ENCODE results near the gene MYOZ3.

MYOZ3 gene

GRCh38 chr5:150631326-150631701, 29.7 kb upstream of the MYOZ3 start:
- no peak overlapping the region for H3K27ac ChIP-seq
- H3K36me3 ChIP-seq (ENCODE audit: insufficient read depth, low read length), result no peaks in the 10 kb centered on the region
- TF ChIP-seq POLR2AphosphoS5 (IDR thresholded peaks at IDR 0.05; ENCODE audit: borderline replicate concordance, low read depth, low read length) (no peak), FOXP2 (optimal IDR thresholded peaks at IDR 0.05; ENCODE audit: control extremely low read depth, extremely low read length, insufficient read depth) (no peak), EZH2 (IDR thresholded peaks at IDR 0.05) (no peak)
- H3K9me3 ChIP-seq (ENCODE audit: low read depth, low read length), result no peaks in the 10 kb centered on the region
- no peak overlapping the region for H3K9ac ChIP-seq (ENCODE audit: insufficient read length)
- no peak for DNase-seq (ENCODE audit: low read depth, low spot score)
- no peak overlapping the region for H3K4me3 ChIP-seq

GRCh38 chr5:150632305-150633160, 28.5 kb upstream of the MYOZ3 start:
- TF ChIP-seq FOXP2 (optimal IDR thresholded peaks at IDR 0.05; ENCODE audit: control extremely low read depth, extremely low read length, insufficient read depth) (no peak), EZH2 (IDR thresholded peaks at IDR 0.05) (no peak), POLR2AphosphoS5 (IDR thresholded peaks at IDR 0.05; ENCODE audit: borderline replicate concordance, low read depth, low read length) (no peak)
- H3K36me3 ChIP-seq (ENCODE audit: insufficient read depth, low read length), result no peaks in the 10 kb centered on the region
- H3K27ac ChIP-seq, result no peak overlapping the region
- H3K9me3 ChIP-seq (ENCODE audit: low read depth, low read length), result no peaks in the 10 kb centered on the region
- H3K9ac ChIP-seq (ENCODE audit: insufficient read length), result no peak overlapping the region
- H3K4me3 ChIP-seq, result no peak overlapping the region
- no peak for DNase-seq (ENCODE audit: low read depth, low spot score)

GRCh38 chr5:150633429-150633828, 27.6 kb upstream of the MYOZ3 start:
- TF ChIP-seq EZH2 (IDR thresholded peaks at IDR 0.05) (no peak), FOXP2 (optimal IDR thresholded peaks at IDR 0.05; ENCODE audit: control extremely low read depth, extremely low read length, insufficient read depth) (no peak), POLR2AphosphoS5 (IDR thresholded peaks at IDR 0.05; ENCODE audit: borderline replicate concordance, low read depth, low read length) (no peak)
- no peak overlapping the region for H3K9ac ChIP-seq (ENCODE audit: insufficient read length)
- H3K9me3 ChIP-seq (ENCODE audit: low read depth, low read length), result no peaks in the 10 kb centered on the region
- no peak for DNase-seq (ENCODE audit: low read depth, low spot score)
- H3K27ac ChIP-seq, result no peak overlapping the region
- no peaks in the 10 kb centered on the region for H3K36me3 ChIP-seq (ENCODE audit: insufficient read depth, low read length)
- no peak overlapping the region for H3K4me3 ChIP-seq

- Histone ChIP-seq H3K27ac (peak overlapping the region; percentile 43; the same call in 1 of the 2 replicates), H3K9me3 (ENCODE audit: low read depth, low read length) (no peaks in the 10 kb centered on the region), H3K36me3 (ENCODE audit: insufficient read depth, low read length) (no peaks in the 10 kb centered on the region), H3K9ac (ENCODE audit: insufficient read length) (no peak overlapping the region), H3K4me3 (no peak overlapping the region)
- no peak for TF ChIP-seq POLR2AphosphoS5 (IDR thresholded peaks at IDR 0.05; ENCODE audit: borderline replicate concordance, low read depth, low read length)
- no peak for TF ChIP-seq FOXP2 (optimal IDR thresholded peaks at IDR 0.05; ENCODE audit: control extremely low read depth, extremely low read length, insufficient read depth)
- no peak for TF ChIP-seq EZH2 (IDR thresholded peaks at IDR 0.05)
- DNase-seq (ENCODE audit: low read depth, low spot score), result no peak
These were observed 24.4 kb upstream of the MYOZ3 start for GRCh38 chr5:150636391-150637244.

- Histone ChIP-seq H3K9me3 (ENCODE audit: low read depth, low read length) (no peaks in the 10 kb centered on the region), H3K9ac (ENCODE audit: insufficient read length) (no peak overlapping the region), H3K4me3 (peak overlapping the region; percentile 35; the same call in 1 of the 2 replicates), H3K27ac (peak overlapping the region; percentile 44; the same call in 1 of the 2 replicates), H3K36me3 (ENCODE audit: insufficient read depth, low read length) (no peaks in the 10 kb centered on the region)
- TF ChIP-seq FOXP2 (optimal IDR thresholded peaks at IDR 0.05; ENCODE audit: control extremely low read depth, extremely low read length, insufficient read depth) (peak; percentile 61), EZH2 (IDR thresholded peaks at IDR 0.05) (no peak)
- no peak for DNase-seq (ENCODE audit: low read depth, low spot score)
These were observed 23.6 kb upstream of the MYOZ3 start for GRCh38 chr5:150637245-150638052.

- Histone ChIP-seq H3K36me3 (ENCODE audit: insufficient read depth, low read length) (no peaks in the 10 kb centered on the region), H3K9me3 (ENCODE audit: low read depth, low read length) (no peaks in the 10 kb centered on the region), H3K27ac (no peak overlapping the region), H3K9ac (ENCODE audit: insufficient read length) (no peak overlapping the region), H3K4me3 (no peak overlapping the region)
- TF ChIP-seq FOXP2 (optimal IDR thresholded peaks at IDR 0.05; ENCODE audit: control extremely low read depth, extremely low read length, insufficient read depth) (no peak), EZH2 (IDR thresholded peaks at IDR 0.05) (no peak), POLR2AphosphoS5 (IDR thresholded peaks at IDR 0.05; ENCODE audit: borderline replicate concordance, low read depth, low read length) (no peak)
- no peak for DNase-seq (ENCODE audit: low read depth, low spot score)
These were observed 23.0 kb upstream of the MYOZ3 start for GRCh38 chr5:150638053-150638444.

- no peaks in the 10 kb centered on the region for H3K36me3 ChIP-seq (ENCODE audit: insufficient read depth, low read length)
- no peak for DNase-seq (ENCODE audit: low read depth, low spot score)
- H3K9ac ChIP-seq (ENCODE audit: insufficient read length), result no peak overlapping the region
- H3K4me3 ChIP-seq, result no peak overlapping the region
- no peak for TF ChIP-seq FOXP2 (optimal IDR thresholded peaks at IDR 0.05; ENCODE audit: control extremely low read depth, extremely low read length, insufficient read depth)
- TF ChIP-seq EZH2 (IDR thresholded peaks at IDR 0.05), result no peak
- TF ChIP-seq POLR2AphosphoS5 (IDR thresholded peaks at IDR 0.05; ENCODE audit: borderline replicate concordance, low read depth, low read length), result no peak
- H3K9me3 ChIP-seq (ENCODE audit: low read depth, low read length), result no peaks in the 10 kb centered on the region
- H3K27ac ChIP-seq, result peak overlapping the region; percentile 6; the same call in 1 of the 2 replicates
These were observed 22.3 kb upstream of the MYOZ3 start for GRCh38 chr5:150638488-150639376.

All from SK-N-MC (cell line).